NT2/D1 (cell line): ENCODE measurements around the gene SS18L1.

ENCODE experiments used
- DNase-seq: peaks from one replicate; pipeline ENCODE4 v3.0.0-alpha.2; 2011; ENCODE audit warnings: low read depth, low spot score
- H3K27me3 ChIP-seq: 2 replicates; pipeline ENCODE4 v1.6.0; 2011; ENCODE audit warnings: mild to moderate bottlenecking; ENCODE audit not compliant: insufficient read length, insufficient read depth
- H3K36me3 ChIP-seq: 2 replicates; pipeline ENCODE4 v1.6.1; 2011; ENCODE audit warnings: mild to moderate bottlenecking, low read length, mixed read lengths; ENCODE audit not compliant: insufficient read depth, insufficient read length
- H3K4me1 ChIP-seq: 2 replicates; pipeline ENCODE4 v1.5.1; 2011; ENCODE audit not compliant: insufficient read depth, insufficient read length
- H3K4me3 ChIP-seq: 2 replicates; pipeline ENCODE4 v1.5.1; 2011; ENCODE audit warnings: low read depth; ENCODE audit not compliant: insufficient read length
- H3K9ac ChIP-seq: 2 replicates; pipeline ENCODE4 v1.6.0; 2011; ENCODE audit warnings: low read depth; ENCODE audit not compliant: insufficient read length
- H3K9me3 ChIP-seq: 2 replicates; pipeline ENCODE4 v1.5.1; 2011; ENCODE audit warnings: mild to moderate bottlenecking, low read length; ENCODE audit not compliant: insufficient read depth
- SUZ12 ChIP-seq: IDR thresholded peaks from 2 replicates; pipeline ENCODE4 v1.6.1; 2011; ENCODE audit not compliant: insufficient read length, insufficient read depth; ENCODE audit errors: extremely low read depth
- YY1 ChIP-seq: IDR thresholded peaks from 2 replicates; pipeline ENCODE4 v1.6.1; 2011; ENCODE audit not compliant: insufficient read length, insufficient read depth
- ZNF274 ChIP-seq: IDR thresholded peaks from 2 replicates; pipeline ENCODE4 v1.6.1; 2011; ENCODE audit warnings: mild to moderate bottlenecking, low read depth, low read length

The SS18L1 gene

GRCh38 chr20:62225820-62226635 lies 82.5 kb downstream of the SS18L1 start:
- no peak overlapping the region for H3K4me3 ChIP-seq
- DNase-seq = no peak
- peaks cover 43% of the 10 kb centered on the region for H3K27me3 ChIP-seq
- H3K9me3 ChIP-seq = no peaks in the 10 kb centered on the region
- H3K36me3 ChIP-seq = no peaks in the 10 kb centered on the region
- TF ChIP-seq YY1 (no peak), SUZ12 (no peak), ZNF274 (no peak)
- H3K4me1 ChIP-seq = peaks cover 21% of the 10 kb centered on the region
- no peak overlapping the region for H3K9ac ChIP-seq

GRCh38 chr20:62226707-62227590 lies 83.4 kb downstream of the SS18L1 start:
- no peak for DNase-seq
- Histone ChIP-seq H3K9me3 (no peaks in the 10 kb centered on the region), H3K4me3 (no peak overlapping the region), H3K4me1 (peaks cover 14% of the 10 kb centered on the region), H3K27me3 (peaks cover 33% of the 10 kb centered on the region), H3K36me3 (no peaks in the 10 kb centered on the region), H3K9ac (no peak overlapping the region)
- no peak for TF ChIP-seq SUZ12
- no peak for TF ChIP-seq YY1
- no peak for TF ChIP-seq ZNF274

GRCh38 chr20:62227591-62227976 lies 84.0 kb downstream of the SS18L1 start:
- peaks cover 14% of the 10 kb centered on the region for H3K4me1 ChIP-seq
- TF ChIP-seq ZNF274 (no peak), SUZ12 (no peak)

GRCh38 chr20:62227977-62228958 lies 84.7 kb downstream of the SS18L1 start:
- Histone ChIP-seq H3K27me3 (peaks cover 20% of the 10 kb centered on the region), H3K9ac (no peak overlapping the region), H3K36me3 (no peaks in the 10 kb centered on the region), H3K4me3 (no peak overlapping the region), H3K9me3 (no peaks in the 10 kb centered on the region), H3K4me1 (peaks cover 14% of the 10 kb centered on the region)
- TF ChIP-seq SUZ12 (no peak), YY1 (no peak), ZNF274 (no peak)
- no peak for DNase-seq

More at GRCh38 chr20:62227591-62227976, 84.0 kb downstream of the SS18L1 start:
- Histone ChIP-seq H3K9ac (no peak overlapping the region), H3K27me3 (peaks cover 27% of the 10 kb centered on the region), H3K4me3 (no peak overlapping the region), H3K9me3 (no peaks in the 10 kb centered on the region), H3K36me3 (no peaks in the 10 kb centered on the region)
- DNase-seq = no peak

GRCh38 chr20:62228982-62229545 lies 85.5 kb downstream of the SS18L1 start:
- TF ChIP-seq YY1 (no peak), SUZ12 (no peak), ZNF274 (no peak)
- Histone ChIP-seq H3K9me3 (no peaks in the 10 kb centered on the region), H3K9ac (no peak overlapping the region), H3K4me1 (peaks cover 14% of the 10 kb centered on the region), H3K36me3 (no peaks in the 10 kb centered on the region), H3K27me3 (peaks cover 14% of the 10 kb centered on the region), H3K4me3 (no peak overlapping the region)
- no peak for DNase-seq

GRCh38 chr20:62229667-62230066 lies 86.1 kb downstream of the SS18L1 start:
- no peaks in the 10 kb centered on the region for H3K36me3 ChIP-seq
- peaks cover 14% of the 10 kb centered on the region for H3K4me1 ChIP-seq
- no peaks in the 10 kb centered on the region for H3K9me3 ChIP-seq
- no peak for TF ChIP-seq ZNF274
- TF ChIP-seq YY1 = no peak
- TF ChIP-seq SUZ12 = no peak
- no peak overlapping the region for H3K9ac ChIP-seq
- DNase-seq = no peak
- H3K4me3 ChIP-seq = no peak overlapping the region
- peaks cover 13% of the 10 kb centered on the region for H3K27me3 ChIP-seq
